GM18519 (cell line): Measurements from ENCODE around the gene MRPL14.

Source experiments
- ATAC-seq: cut with Tn5 transposase; IDR thresholded peaks from one replicate; pipeline ENCODE4 v1.9.1; 2021; ENCODE audit warnings: mild to moderate bottlenecking, moderate library complexity; ENCODE audit not compliant: unreplicated experiment, low FRiP score

The MRPL14 gene

DNA sequence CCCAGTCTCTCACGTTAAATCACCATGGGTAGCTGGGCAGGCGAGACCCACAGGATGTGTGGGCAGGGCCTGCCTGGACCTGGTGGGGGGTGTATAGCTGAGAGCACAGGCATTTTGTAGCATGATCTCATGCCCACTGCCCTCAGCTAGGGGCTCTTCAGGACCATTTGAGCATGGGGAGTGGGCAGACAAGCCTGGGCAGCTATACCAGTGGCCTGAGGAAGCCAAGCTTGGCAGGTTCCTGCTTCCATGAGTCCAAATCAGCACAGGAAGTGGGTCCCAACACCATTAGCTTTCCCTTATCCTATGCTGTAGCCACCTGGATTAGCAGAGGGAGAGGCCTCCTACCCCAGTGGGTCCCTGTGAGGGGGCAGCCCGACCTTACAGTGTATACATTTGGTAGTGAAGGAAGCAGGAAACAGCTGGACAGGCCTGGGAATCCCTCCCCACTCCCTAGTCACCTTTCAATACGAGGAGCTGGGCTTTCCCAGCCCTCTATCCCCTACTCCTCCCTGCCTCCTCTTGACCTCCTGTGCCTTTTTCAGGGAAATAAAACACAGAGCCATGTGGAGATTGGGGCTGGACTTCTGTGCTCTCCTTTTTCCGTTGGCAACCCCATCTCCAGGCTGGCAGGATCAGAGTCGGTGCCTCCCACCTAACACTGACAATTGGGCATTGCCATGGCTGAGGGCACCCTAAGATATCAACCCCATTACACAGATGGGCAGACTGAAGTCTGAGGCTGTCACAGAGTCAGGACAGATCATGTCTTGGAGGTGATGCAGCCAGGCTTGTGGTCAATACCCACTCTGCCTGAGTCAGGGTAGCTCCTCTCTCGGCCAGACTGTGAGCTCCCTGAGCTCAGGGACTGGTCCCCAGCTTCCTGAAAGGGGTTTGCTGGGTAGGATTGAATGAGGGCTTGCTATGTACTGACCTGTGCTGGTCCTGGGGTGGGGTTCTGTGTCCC lies 59.8 kb downstream of the MRPL14 start:
- no peak for ATAC-seq

DNA sequence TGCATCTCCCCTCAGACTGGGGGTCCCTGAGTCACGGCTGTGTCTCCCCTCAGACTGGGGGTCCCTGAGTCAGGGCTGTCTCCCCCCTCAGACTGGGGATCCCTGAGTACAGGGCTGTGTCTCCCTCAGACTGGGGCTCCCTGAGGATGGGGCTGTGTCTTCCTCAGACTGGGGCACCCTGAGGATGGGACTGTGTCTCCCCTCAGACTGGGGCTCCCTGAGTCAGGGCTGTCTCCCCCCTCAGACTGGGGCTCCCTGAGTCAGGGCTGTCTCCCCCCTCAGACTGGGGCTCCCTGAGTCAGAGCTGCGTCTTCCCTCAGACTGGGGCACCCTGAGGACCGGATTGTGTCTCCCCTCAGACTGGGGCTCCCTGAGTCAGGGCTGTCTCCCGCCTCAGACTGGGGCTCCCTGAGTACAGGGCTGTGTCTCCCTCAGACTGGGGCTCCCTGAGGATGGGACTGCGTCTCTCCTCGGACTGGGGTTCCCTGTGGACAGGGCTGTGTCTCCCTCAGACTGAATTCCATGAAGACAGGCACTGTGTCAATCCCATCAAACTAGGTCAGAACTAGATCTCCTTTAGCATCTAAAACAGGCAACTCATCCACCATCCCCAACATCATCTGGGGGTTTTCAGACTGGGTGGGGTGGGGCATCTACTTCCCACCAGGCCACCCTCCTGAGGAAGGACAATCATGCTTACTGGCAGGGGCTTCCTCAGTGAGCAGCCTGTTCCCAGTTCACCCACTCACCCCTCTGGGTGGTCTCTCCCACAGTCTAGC lies 60.7 kb downstream of the MRPL14 start:
- no peak for ATAC-seq

DNA sequence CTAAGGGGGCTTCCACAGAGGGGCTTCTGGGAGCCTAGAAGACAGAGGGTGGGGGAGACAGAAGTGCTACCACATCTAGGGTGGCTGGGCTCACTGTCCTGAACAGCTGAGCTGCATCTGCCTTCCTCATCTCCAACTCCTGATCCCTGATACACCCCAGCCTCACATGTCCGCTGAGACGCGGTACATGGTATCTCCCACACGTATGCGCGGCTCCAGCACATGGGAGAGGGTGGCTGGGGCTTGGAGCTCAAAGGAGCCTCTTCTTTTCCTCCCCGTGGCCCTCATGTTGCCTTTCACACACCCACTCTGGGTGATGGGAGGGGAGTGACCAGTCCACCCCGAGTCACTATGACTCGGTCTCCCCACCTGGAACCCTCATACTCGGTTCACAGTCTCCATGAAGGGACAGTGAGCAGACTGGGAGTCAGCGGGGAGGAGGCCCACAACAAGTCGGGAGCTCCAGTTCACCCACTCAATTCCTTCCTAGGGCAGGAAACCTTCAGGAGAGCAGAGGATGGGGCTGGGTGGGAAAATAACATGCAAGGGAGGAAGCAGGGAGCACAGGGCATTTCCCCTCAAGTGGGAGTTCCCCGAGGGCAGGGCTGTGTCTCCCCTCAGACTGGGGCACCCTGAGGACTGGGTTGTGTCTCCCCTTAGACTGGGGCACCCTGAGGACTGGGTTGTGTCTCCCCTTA lies 61.7 kb downstream of the MRPL14 start:
- no peak for ATAC-seq

DNA sequence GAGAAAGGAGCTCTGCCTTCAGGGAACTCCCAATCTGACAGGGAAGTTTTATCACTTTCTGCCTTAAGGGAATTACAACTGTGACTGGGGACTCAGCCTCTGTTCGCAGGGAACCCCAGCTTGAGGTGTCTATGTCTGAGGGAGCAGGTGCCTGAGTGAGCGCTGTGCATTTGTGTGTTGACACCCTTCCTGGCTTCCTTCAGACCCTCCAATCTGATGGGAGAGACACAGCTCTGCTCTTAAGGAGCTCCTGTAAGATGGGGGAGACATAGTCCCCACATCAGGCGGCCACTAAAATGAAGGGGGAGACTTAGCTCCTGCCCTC lies 62.3 kb downstream of the MRPL14 start:
- ATAC-seq: no peak

DNA sequence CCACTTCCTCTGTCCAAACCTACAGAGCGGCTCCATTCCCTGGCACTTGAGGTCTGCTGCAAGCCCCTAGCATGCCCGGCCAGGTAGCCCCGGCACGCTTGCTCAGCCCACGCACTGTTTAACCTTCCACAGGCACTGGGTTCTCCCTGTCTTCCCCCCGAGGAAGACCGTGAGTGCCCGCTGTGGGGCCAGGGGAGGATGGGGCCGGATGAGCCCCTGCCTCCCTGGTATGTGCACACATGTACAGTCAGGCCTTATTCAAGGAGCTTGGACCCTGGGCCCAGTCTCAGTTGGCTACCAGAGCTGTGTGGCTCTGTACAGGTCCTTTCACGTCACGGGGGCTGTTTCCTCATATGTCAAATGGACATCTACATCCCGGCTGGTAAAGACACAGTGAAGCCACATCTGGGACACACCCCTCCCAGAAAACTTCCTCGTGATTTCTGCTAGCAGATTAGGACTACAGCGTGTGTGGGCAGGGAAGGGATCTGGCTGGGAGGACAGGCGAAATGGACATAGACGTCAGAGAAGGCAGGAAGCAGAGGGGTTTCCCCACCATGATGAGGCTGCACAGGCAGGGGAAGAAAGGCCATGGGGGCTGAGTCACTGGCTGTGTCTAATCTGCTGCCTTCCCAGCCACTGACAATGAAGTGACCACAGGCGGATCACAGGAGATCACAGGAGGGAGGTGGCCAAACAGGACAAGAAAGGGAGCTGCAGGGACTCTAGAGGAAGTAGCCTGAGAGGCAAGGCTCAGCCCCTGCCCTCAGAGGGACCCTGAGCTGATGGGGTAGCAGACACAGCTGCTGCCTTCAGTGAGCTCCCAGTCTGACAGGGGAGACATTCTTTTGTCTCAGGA lies 62.9 kb downstream of the MRPL14 start:
- ATAC-seq: no peak

DNA sequence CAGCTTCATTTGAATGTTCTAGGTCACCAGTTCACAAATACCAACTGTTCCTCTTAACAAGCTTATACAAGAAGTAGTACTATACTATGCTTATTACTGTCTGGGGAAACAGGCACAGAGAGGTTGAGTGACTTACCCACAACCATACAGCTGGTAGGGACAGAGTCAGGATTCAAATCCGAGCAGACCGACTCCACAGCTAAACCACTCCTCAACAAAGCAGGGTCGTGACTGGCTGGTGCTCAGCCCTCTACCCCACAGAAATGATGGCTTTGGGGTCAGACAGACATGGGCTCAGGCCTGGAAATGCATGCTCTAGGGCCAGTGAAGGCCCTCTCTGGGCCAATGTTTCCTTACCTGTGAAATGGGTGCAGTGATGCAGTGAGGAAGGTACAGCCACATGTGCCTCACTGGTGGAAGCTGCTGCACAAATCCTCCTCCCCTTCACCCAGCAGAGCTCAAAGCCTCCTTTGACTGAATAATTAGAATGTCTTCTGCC lies 63.6 kb downstream of the MRPL14 start:
- no peak for ATAC-seq
